ENCODE measurements around the gene TCHHL1. TPM values are rescaled to one million over a fixed set of nuclear protein-coding genes. Genes with fewer than 3 reads are reported as not detected.

TCHHL1 gene
- total RNA-seq, 1 donor from 2014 or later: not detected

DNA sequence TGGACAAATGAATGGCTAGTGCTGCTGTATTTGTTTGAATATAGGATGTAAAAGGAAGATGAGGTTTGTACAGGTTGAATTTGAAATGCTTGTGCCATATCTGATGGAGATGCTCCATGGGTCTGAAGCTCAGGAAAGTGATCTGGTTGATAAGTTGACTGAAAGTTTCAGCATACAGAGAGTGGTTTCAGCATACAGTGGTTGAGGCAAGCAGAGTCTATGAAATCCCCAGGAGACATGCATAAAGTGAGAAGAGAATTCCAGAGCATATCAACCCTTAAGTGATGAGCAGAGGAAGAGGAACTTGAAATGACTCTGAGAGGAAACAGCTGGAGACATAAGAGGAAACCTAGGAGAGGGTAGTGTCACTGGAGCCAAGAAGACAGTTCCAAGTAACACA lies 21.7 kb downstream of the TCHHL1 start:
- Histone ChIP-seq H3K27me3 (no peaks in the 10 kb centered on the region), H3K9me3 (no peaks in the 10 kb centered on the region), H3K4me1 (no peaks in the 10 kb centered on the region), H3K36me3 (no peaks in the 10 kb centered on the region), H3K4me3 (no peak overlapping the region), H3K27ac (no peak overlapping the region)
- DNase-seq (ENCODE audit: low spot score in 2 of 2): no peak
- intact Hi-C loops (cut with DNase I): no loop called here
- TF ChIP-seq, protein P1, sequence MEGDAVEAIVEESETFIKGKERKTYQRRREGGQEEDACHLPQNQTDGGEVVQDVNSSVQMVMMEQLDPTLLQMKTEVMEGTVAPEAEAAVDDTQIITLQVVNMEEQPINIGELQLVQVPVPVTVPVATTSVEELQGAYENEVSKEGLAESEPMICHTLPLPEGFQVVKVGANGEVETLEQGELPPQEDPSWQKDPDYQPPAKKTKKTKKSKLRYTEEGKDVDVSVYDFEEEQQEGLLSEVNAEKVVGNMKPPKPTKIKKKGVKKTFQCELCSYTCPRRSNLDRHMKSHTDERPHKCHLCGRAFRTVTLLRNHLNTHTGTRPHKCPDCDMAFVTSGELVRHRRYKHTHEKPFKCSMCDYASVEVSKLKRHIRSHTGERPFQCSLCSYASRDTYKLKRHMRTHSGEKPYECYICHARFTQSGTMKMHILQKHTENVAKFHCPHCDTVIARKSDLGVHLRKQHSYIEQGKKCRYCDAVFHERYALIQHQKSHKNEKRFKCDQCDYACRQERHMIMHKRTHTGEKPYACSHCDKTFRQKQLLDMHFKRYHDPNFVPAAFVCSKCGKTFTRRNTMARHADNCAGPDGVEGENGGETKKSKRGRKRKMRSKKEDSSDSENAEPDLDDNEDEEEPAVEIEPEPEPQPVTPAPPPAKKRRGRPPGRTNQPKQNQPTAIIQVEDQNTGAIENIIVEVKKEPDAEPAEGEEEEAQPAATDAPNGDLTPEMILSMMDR (IDR thresholded peaks at IDR 0.05): no peak

DNA sequence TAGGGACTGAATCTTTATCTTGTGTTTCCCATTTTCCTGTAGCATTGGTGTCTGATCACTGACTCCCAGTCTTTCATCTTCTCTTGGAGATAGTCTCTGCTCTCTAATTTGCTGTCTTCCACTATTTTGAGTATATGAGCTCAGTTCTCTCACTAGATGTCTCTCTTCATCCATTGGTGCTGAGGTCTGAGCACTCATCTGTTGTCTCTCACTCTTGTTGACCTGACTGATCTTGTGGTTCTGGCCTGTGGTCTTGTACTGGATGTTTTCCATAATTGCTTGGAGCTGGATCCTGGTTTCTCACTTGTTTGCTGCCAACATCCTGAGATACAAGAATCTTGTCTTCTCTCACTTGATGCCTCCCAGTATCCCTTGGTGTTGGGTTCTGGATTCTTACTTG lies 26.9 kb downstream of the TCHHL1 start:
- Histone ChIP-seq H3K4me3 (no peak overlapping the region), H3K27ac (no peak overlapping the region), H3K27me3 (no peaks in the 10 kb centered on the region), H3K36me3 (no peaks in the 10 kb centered on the region), H3K4me1 (no peaks in the 10 kb centered on the region), H3K9me3 (no peaks in the 10 kb centered on the region)
- TF ChIP-seq, protein P1 (IDR thresholded peaks at IDR 0.05): no peak
- intact Hi-C loops (cut with DNase I): no loop called here
- no peak for DNase-seq (ENCODE audit: low spot score in 2 of 2)

DNA sequence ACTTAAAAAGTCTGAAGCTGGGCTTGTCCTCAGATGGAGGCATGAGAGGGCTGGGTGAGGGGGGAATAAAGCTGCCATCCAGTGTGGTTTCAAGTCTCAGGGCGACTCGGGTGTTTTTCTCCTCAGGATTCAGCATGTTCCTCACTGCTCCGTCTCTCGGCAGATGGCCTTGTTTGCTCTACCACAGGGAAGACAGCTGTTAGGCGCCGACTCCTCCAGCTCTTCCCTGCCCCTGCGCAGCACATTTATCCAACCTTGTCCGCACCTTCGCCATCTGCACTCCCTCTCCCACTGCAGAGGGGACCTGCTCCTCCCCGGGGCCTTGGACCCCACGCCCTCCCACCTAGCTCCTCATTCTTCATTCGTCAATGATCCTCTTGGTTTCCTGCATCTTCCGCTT lies 35.5 kb downstream of the TCHHL1 start:
- no peaks in the 10 kb centered on the region for H3K9me3 ChIP-seq
- intact Hi-C loops (cut with DNase I): loop anchor here (5.0 kb wide), 1 partner anchor 389 kb away; no protein-coding TSS in a partner anchor
- H3K27ac ChIP-seq: no peak overlapping the region
- no peaks in the 10 kb centered on the region for H3K36me3 ChIP-seq
- H3K4me1 ChIP-seq: peaks cover 0 to 6% of the 10 kb centered on the region in 2 donors
- H3K4me3 ChIP-seq: no peak overlapping the region
- TF ChIP-seq, protein P1 (IDR thresholded peaks at IDR 0.05): no peak
- H3K27me3 ChIP-seq: no peaks in the 10 kb centered on the region
- no peak for DNase-seq (ENCODE audit: low spot score in 2 of 2)

DNA sequence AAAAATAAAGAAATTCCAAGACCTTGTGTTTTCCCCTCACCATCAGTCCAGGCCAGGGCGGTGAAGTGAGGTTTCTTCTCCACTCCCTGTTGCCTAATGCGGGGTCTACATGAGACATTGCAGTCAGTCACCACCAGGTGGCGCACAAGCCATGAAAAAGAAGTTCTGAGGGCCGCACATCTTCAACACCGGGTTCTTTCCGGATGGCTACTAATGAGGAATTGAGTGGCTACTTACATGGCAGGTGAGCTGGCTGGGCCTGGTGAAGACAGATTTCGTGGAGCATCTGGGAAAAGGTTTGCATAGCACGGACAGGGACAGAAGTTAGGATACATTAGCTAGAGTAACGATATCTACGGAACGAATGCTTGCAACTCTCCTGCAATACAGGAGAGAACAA lies 36.3 kb downstream of the TCHHL1 start:
- DNase-seq (ENCODE audit: low spot score in 2 of 2): peak; percentile 44 to 95
- Histone ChIP-seq H3K36me3 (no peaks in the 10 kb centered on the region), H3K4me3 (no peak overlapping the region), H3K27ac (no peak overlapping the region), H3K4me1 (peaks cover 0 to 8% of the 10 kb centered on the region in 2 donors), H3K27me3 (no peaks in the 10 kb centered on the region), H3K9me3 (no peaks in the 10 kb centered on the region)
- intact Hi-C loops (cut with DNase I): loop anchor here (1.0 to 5.0 kb wide), 3 partner anchors 133 to 406 kb away; no protein-coding TSS in a partner anchor
- TF ChIP-seq, protein P1 (IDR thresholded peaks at IDR 0.05): peak; percentile 82 to 89 (median 88)

DNA sequence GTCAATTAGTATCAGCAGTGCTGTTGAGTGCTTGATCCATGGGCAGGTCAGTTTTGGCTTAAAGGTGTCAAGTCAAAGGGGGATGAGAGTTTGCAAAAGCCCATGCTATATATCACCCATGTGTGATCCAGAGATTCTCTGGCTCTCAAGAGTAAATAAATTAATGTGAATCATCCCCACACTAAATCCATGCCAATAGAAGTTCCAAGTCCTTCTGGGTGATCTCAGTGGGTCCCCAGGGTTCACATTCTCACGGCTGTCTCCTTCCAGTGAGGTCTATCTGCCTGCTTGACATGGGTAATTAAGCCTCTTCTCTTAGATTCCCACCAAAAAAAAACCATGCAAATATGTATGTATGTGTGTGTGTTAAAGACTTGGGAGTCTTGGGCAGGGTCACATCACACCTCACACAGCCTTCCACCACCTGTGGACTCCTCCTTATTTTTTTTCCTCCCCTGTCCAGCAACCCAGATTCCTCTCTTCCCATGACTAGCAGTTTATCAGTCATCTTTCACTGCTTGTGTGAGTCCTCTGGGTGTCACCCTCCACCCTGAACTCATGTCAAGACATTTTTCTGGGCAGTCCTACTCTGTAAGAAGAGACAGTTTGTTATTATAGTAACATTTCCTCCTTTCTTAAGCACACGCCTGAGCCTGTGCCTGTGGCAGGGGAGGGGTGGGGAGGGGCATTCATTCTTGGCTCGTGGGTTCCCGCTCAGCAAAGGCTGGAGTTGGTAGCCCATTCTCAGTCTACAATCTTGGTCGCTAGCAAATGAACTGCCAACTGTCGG lies 37.8 kb downstream of the TCHHL1 start:
- Histone ChIP-seq H3K36me3 (no peaks in the 10 kb centered on the region), H3K4me3 (no peak overlapping the region), H3K4me1 (peaks cover 3 to 18% of the 10 kb centered on the region in 2 donors), H3K27ac (no peak overlapping the region), H3K9me3 (no peaks in the 10 kb centered on the region), H3K27me3 (no peaks in the 10 kb centered on the region)
- intact Hi-C loops (cut with DNase I): loop anchor here (5.0 kb wide), 1 partner anchor 391 kb away; no protein-coding TSS in a partner anchor
- TF ChIP-seq, protein P1 (IDR thresholded peaks at IDR 0.05): no peak
- no peak for DNase-seq (ENCODE audit: low spot score in 2 of 2)

Measured in ascending aorta (tissue), 2 donors.